HG02840 (cell line): Measurements from ENCODE around the gene LHX5.

Experiments used
- ATAC-seq: cut with Tn5 transposase; IDR thresholded peaks from one replicate; pipeline ENCODE4 v1.9.1; 2021; ENCODE audit warnings: mild to moderate bottlenecking, moderate library complexity, moderate number of reproducible peaks; ENCODE audit not compliant: unreplicated experiment, low FRiP score

Gene LHX5

GRCh38 chr12:113478351-113479011 is 6.8 kb upstream of the LHX5 start:
- no peak for ATAC-seq

GRCh38 chr12:113477842-113478215 is 6.2 kb upstream of the LHX5 start:
- no peak for ATAC-seq

- no peak for ATAC-seq
Measured at GRCh38 chr12:113477171-113477841, 5.6 kb upstream of the LHX5 start.

GRCh38 chr12:113476176-113476986 is 4.7 kb upstream of the LHX5 start:
- ATAC-seq: no peak

GRCh38 chr12:113475451-113476175 is 3.9 kb upstream of the LHX5 start:
- no peak for ATAC-seq

- ATAC-seq: no peak
Measured at GRCh38 chr12:113474635-113475436, 3.2 kb upstream of the LHX5 start.

GRCh38 chr12:113473942-113474341 is 2.3 kb upstream of the LHX5 start:
- ATAC-seq: no peak

- no peak for ATAC-seq
Measured at GRCh38 chr12:113473400-113473799, 1.7 kb upstream of the LHX5 start.

GRCh38 chr12:113472191-113473121 is 785 bp upstream of the LHX5 start:
- ATAC-seq: no peak

- no peak for ATAC-seq
Measured at GRCh38 chr12:113470871-113471618, 626 bp downstream of the LHX5 start.

- no peak for ATAC-seq
Measured at GRCh38 chr12:113469949-113470743, 1.5 kb downstream of the LHX5 start.

- no peak for ATAC-seq
Measured at GRCh38 chr12:113469224-113469948, 2.3 kb downstream of the LHX5 start.

GRCh38 chr12:113468365-113469223 is 3.1 kb downstream of the LHX5 start:
- no peak for ATAC-seq

- no peak for ATAC-seq
Measured at GRCh38 chr12:113467502-113468364, 3.9 kb downstream of the LHX5 start.

GRCh38 chr12:113467142-113467501 is 4.5 kb downstream of the LHX5 start:
- no peak for ATAC-seq
